Activated CD4-positive, alpha-beta T cell treated with anti-CD3 and anti-CD28 coated beads for 48 hours (primary cell): ENCODE data around the gene BNC2.
"Not testable (repeated sequence)": the region's sequence is repeated elsewhere in the genome, so short reads cannot be mapped to it uniquely, and the experiment has no call there.

Experiments
- DNase-seq: peaks from one replicate; pipeline ENCODE4 v3.0.0-alpha.2; 2020

Gene BNC2

DNA sequence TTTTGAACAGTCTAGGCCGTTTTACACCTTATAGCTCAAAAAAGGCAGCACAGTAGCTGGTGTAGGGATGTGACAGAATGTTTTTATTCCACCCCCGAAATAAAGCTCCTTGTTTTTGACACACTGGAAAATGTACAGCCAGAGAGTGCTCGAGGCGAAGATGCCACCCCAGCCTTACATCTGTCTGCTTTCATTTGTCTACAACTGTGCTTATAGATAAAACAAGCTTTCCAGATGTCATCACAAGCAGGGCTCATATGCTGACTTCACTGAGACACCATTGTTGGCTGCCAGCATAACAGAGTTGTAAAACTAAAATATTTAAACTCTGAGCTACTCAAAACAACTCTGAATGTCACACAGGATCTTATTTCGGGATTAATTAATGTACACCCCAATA is 386.3 kb downstream of the BNC2 start:
- no peak for DNase-seq

DNA sequence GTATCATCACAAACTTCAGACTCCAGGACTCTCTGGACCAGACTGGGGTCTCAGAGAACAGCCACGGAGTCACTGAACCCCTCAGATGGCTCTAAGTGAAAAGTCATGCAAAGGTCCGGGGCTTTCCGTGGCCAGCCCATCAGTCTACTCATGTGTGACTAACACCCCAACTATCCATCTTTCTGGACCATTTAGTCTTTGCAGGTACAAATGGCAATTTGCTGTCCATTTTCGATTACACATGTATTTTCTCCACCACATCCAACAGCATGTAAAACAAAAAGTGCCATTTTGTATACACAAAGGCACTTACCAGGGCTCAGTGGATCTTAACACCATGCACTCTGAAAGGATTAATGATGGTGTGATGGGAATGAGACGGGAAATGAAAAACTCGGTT is 387.7 kb downstream of the BNC2 start:
- no peak for DNase-seq

DNA sequence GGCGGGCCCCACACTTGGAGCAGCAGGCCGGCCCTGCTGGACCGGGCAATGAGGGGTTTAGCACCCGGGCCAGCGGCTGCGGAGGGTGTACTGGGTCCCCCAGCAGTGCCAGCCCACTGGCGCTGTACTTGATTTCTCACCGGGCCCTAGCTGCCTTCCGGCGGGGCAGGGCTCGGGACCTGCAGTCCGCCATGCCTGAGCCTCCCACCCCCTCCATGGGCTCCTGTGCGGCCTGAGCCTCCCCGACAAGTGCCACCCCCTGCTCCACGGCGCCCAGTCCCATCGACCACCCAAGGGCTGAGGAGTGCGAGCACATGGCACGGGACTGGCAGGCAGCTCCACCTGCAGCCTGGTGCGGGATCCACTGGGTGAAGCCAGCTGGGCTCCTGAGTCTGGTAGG is 389.9 kb downstream of the BNC2 start:
- not testable (repeated sequence) for DNase-seq

DNA sequence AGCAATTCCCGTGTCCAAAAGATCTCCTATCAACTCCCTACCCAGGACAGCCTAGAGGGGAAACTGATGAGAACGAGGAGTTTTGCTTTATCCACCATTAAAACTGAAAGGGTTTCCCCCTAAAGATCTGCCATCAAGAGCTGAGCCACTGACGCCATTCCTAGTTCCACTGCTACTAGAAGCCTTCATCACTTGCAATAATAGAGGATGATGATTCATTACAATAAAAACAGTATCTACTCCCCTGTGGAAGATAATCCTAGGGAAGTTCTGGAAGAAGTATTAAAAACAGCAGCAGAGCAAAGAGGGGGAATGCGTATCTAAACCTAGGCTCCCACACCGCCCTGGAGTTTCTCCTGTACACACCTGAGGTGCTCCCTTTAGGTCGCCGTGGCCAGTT is 394.5 kb downstream of the BNC2 start:
- no peak for DNase-seq

DNA sequence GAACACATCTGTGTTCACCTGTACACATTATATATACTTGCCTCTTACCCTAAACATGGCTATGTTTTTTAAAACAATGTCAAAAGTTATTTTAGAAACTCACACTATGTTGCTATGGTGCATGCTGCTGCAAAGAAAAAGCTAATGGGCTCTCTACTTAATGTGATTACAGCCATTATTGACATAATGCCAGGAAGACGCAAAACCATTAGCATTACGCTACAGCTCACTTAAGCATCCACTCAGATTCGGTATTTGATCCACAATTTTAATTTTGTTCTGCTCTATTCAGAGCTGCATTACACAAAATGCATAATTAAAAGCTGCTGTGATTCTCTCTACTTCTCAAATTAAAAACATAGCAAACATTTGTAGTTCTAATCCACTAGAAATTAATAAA is 395.2 kb downstream of the BNC2 start:
- no peak for DNase-seq

DNA sequence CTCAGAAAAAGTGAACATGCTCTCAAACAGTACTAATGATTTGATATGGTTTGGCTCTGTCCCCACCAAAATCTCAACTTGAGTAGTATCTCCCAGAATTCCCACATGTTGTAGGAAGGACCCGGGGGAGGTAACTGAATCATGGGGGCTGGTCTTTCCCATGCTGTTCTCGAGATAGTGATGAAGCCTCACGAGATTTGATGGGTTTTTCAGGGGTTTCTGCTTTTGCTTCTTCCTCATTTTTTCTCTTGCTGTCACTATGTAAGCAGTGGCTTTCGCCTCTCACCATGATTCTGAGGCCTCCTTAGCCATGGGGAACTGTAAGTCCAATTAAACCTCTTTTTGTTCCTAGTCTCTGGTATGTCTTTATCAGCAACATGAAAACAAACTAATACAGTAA is 401.3 kb downstream of the BNC2 start:
- DNase-seq = no peak

DNA sequence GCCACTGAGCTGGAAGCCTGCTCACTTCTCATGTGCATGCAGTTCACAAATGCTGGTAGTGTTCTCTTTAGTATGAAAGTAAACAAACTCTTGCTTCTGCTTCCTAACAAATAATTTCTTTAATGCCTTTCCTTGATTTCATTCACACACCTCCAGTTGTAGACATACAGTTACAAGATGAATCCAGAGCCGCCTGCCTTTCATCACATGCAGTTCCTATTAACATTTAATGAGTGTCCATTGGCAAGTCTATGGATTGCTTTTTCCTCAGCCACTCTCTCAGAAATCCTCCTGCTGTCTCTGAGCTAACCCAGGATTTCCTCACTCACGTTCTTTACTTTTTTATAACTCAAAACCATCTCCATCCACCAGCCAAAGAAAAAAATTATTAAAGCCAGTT is 408.6 kb downstream of the BNC2 start:
- no peak for DNase-seq

DNA sequence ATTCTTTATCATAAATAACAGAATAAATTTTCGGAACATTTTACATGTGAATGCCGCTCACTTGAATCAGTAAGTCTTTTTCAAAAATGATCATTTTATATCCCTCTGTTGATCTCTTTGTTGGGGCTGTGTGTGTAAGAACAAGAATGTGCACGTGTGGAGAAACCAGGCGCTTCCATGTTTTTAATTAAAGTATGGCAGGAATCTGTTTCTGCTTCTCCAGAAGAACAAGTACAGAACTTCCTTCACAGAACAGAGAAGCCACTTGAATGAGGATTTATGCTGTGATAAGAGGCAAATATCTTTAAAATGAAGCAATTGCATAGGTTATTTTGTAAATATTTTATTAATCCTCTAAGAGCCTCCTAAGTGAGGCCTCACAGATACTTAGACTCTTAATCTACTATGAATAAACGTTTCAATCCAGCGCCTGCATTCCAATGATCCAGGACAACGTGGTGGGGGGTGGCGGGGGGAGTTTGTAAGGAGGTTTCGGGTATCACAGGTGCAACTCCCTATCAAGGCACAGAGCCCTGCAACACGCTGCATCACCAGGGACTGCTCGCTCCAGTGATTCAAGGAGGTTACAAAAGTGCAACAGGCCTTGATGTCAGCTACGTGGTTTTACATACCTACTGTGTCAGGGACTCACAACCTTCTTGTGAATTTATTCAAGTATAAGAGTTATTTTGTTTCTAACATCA is 409.2 kb downstream of the BNC2 start:
- DNase-seq = no peak

DNA sequence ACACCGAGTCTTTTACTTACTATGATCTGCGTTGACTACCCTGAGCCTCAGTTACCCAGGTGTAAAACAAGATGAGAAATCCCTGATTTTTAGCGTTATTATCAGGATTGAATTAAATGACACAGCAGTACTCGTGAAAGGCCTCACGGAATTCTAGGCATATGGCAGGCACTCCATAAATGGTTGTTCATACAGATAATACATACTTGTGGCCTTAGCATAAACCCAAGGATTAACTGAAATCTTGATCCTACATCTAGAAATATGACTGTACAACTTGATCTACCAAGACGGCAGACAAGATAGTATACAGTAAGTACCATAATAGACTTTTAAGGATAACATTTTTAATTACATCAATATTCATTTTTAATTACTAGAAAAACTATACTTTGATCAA is 409.8 kb downstream of the BNC2 start:
- no peak for DNase-seq

DNA sequence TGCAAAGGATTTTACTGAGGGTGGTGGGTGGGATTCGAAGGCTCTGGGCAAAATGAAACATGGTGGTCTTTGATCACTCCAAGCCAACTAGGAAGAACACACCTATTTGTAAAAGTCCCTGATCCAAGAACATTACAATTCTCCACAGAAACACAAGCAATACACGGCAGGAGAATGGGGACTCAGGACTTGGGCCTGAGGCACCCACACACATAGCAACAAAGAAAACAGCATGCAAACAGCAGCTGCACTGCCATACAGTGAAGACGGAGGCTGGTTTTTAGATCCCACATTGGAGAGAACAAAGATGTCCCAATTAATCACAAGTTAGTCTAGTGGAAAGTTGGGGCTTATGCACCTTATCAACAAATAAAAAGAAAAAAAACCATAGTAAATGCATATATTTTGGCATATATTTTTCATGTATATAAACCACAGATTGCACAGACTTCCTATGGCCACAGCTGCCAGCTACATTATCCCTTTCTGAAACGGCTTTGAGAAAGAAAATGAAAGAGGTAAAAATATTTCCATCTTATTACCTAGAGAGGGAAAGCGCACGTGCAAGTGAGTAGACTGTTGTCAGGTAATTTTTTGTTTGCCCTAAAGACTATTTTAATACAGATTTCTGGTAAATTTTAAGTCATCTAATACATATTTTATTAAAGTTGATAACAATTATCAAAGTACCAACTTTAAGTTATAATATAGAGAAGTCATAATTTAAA is 410.9 kb downstream of the BNC2 start:
- DNase-seq = no peak

DNA sequence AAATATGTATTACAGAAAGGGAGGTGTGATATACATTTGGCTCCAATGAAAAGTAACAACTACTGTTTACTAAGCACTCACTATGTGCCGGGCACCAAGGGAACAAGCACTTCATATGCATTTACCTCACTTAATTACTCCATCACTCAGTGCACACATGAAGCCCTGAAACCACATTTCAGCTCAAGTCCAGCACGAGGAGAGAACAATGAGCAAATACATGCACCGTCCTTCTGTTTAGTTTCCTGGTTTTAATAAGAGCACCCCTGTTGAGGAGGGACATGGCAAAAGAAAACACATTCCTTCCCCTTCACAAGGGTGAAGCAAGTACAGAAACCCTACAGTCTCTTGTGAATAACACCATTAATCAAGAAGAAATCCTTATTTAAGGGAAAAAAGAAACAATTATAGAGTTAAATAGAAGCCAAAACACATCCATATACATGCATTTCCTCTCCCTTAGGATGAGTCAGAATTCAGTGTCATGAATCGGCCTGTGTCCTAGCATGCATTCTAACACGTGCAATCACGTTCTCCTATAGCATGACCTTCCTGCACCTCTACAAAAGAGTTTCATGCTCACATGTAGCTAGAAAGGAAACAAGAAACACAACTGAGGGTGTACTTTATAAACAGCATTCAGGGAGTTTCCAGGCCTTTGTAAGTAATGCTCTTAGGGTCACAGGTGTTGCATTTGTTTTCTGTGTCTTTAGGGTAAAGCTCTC is 411.6 kb downstream of the BNC2 start:
- DNase-seq = no peak

DNA sequence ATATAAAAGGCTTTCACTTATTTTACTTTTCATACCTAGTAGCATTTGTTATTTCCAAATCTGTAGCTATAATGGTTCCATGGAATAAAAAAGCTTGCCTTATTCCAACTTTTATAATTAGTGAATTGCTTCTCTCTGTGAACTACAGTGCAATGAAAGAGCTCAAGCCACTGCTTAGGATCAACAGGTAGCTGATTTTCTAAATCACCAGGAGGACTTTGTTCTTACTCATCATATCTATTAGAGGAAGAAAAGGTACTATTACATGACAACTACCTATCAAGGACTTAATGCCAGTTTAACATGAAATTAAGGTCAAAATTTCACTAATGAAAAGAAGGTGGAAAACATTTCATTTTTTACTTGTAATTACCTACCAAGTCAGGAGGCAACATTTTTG is 414.6 kb downstream of the BNC2 start:
- no peak for DNase-seq

DNA sequence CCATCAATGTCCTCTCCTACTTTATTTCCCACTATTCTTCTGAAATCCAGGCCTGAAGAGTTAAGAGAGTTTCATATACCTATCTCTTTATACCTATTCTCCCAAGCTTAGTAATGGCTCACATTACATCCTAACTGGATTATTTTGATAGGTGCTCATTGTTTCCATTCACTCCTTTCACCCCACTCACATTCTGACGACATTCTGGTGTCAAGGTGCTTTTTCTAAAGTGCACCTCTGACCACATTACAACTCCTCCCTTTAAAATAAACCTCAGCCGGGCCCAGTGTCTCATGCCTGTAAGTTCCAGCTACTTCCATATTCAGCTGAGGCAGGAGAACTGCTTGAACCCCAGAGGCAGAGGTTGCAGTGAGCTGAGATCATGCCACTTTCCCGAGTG is 417.1 kb downstream of the BNC2 start:
- no peak for DNase-seq

DNA sequence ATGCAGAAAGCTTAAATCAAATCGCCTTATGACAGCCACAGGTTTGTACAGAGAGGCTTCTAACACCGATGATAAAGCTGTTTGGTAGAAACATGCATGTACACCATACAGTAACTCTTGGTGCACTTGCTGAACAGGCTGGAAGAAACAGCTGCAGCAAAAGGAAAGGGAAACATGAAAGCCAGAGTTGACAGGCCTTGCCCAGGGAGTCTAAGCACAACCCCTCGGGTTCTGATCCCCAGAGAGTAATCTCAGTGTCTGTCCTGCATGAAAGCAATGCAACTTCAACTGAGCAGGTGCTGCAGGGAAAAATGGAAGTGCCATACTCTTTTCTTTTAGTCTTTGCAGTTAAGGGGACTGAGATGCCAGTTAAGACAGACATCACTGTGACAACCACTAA is 419.9 kb downstream of the BNC2 start:
- DNase-seq = no peak

DNA sequence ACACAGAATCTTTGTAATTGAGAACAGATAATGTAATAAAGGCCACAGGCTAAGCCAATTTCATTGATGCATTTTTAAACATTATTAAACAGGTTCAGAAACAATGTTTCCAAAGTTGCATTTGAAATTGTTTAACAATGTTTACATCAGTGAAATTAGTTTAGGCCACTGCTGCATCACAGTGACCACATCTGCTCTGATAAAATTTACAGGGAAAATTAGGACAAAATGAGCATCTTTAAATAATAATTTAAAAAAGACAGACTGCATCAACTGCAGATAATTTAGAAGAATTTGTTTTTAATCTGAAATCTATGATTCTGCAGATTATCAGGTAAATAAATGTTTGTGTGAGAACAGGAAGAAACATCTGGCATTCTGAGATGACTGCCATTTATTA is 420.4 kb downstream of the BNC2 start:
- no peak for DNase-seq

DNA sequence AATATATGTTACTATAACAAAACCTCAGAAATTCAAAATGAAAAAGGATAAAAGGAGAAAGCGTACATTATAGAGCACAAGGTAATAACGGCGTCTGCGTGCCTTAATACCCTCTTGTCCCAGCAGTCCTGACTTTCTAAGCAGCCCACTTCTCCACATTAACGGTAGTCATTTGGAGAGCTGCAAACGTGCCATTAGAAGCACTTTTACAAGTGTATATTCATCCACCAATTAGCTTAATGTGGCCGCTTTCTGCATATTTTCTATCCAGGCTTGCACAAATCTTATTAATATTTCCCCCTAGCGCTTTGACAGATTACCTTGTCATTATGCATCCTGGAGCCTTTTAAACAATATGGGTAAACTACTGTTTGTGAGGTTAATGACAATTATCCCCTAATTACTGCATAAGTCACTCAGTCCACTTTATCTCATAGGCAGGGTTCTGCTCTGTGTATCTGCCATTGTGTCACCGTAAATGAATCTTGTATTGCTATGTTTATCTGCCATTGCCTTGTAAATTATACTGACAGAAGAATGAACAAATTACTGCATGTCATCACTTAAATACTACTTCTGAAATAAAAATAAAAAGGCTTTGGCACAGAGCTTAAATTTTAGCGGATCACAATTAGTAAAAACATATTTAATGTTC is 421.3 kb downstream of the BNC2 start:
- no peak for DNase-seq

DNA sequence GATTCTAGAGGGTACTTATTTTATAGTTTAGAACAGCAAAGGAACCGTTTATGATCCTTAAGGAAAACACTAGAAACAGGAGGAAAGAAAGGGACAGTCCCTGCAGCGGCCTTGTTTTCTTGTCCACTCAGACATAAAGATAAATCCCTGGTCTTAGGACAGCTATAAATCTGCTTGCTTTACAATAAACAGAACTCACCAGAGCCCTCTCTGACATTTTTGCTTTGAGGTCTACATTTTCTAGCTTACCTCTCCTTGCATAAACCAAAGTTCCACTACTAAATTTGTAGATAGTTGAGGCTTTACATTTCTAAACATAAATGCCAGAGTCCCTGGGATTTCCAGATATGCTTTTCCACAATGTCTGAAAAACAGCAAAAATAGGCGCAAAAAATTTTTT is 422.5 kb downstream of the BNC2 start:
- DNase-seq = no peak

DNA sequence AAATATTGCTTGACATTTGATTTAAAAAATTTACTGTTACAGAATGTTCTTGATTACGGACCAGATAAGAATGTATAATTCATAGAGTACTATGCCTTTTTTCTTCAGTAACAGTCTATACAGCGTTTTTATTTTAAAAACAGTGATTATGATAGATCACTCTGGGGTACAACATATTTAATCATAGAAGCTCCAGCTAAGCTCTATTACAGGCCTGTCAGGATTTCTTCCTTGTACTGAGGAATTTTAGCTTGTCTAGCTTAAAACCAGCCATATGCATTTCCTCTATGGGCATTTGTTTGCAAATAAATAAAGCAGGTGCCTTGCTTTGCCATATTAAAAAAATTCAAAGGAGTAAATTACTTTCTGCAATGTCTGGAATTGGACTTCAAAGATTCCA is 423.8 kb downstream of the BNC2 start:
- no peak for DNase-seq

DNA sequence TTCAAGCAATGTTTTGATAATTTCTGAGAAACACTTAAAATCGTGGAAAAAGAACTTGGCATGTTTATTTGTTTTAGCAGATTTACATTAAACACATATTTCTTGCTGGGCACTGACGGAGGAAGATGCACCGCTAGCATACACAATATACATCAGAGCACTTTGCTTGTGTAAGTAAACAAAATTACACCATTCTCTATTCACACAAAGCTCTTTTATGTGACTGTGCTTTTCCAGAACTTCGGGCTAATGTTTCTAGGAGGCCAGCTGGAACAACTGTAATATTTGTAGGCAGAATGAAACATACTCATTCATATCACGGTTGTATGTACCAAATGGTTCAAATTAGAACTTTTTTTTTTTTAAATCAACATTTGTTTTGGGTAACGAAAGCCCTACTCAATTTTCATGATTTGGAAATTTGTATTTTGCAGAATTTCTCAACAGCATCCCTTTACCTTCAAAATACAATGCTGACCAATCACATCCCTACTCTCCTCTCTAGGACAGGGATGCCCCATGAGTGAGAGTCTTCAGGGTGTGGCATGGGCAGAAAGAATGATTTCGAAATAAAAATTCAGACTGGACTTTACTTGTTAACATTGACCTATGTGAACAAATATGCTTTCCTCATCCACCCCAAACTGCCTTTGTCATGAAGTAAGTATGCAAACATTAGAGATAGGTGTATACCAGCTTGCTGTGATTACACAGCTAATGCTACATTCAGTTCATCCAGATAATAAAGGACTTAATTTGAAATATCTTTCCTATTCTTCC is 425.1 kb downstream of the BNC2 start:
- DNase-seq = no peak

DNA sequence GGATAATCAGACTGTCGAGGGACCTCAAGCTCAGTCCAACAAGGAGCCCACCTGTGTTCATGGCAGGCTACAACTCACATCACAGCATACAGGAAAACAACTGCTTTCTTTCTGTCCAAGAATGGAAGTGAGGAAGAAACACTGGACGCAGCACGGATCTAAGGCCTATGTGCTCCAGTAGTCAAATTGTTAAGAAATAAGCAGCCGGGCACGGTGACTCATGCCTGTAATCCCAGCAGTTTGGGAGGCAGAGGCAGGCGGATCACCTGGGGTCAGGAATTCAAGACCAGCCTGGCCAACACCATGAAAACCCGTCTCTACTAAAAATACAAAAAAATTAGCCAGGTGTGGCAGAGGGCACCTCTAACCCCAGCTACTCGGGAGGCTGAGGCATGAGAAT is 427.8 kb downstream of the BNC2 start:
- DNase-seq = no peak

DNA sequence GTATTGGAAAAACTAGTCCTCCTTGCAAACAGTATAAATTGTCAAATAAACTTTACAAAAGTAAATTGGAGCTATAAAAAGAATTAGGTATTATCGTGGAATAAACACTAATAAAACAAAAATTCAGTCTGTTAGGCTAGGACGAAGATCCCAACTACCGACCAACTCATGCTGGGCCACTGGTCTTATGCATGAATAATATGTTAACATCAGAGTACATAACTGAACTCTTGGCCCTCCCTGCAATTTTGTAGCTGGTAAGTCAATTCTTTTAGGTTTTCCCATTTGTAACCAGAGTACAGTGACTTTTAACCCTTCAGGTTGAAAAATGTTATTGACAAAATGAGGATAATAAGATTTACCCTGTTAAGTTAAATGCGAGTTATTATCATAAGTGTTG is 428.7 kb downstream of the BNC2 start:
- DNase-seq = no peak

DNA sequence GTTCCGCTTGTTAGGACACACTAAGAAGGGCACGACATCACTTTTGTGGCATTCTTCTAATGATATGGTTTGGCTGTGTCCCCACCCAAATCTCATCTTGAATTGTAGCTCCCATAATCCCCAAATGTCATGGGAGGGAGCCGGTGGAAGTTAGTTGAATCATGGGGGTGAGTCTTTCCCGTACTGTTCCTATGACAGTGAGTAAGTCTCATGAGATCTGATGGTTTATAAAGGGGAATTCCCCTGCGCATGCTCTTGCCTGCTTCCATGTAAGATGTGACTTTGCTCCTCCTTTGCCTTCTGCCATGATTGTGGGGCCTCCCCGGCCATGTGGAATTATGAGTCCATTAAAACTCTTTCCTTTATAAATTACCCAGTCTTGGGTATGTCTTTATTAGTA is 431.6 kb downstream of the BNC2 start:
- DNase-seq = not testable (repeated sequence)

DNA sequence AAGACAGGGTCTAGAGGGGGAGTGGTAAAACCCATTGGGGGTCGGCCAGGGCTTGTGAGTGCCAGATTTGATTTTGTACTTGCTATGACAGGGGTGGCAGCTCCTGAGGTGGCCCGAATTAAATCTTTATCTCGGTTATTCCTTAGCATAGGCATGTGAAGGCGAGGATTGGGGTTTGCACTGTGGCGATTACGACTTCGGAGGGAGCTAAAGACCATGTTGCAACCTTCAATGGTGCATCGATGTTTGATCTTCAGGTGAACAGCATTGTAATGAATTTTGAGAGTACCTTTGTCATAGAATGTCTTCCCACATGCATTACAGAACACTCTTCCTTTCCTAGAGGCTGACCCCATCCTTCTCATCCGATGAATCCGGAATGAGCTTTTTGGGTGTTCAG is 433.9 kb downstream of the BNC2 start:
- DNase-seq = no peak
